ENCODE measurements around the gene SEMA4C.

GRCh38 chr2:96874198-96874831 lies 4.4 kb upstream of the SEMA4C start:
- TF ChIP-seq CTCF (IDR thresholded peaks at IDR 0.05; ENCODE audit: low read depth, low read length) (no peak), EZH2phosphoT487 (IDR thresholded peaks at IDR 0.05; ENCODE audit: low read depth) (no peak)

All from OCI-LY3 (cell line).